ENCODE results near the gene PHKG2. TPM values are rescaled to one million over a fixed set of nuclear protein-coding genes. Genes with fewer than 3 reads are reported as not detected.

PHKG2 gene
- polyA plus RNA-seq, 10 donors: 8.3 to 15.3 (median 11.9) TPM

DNA sequence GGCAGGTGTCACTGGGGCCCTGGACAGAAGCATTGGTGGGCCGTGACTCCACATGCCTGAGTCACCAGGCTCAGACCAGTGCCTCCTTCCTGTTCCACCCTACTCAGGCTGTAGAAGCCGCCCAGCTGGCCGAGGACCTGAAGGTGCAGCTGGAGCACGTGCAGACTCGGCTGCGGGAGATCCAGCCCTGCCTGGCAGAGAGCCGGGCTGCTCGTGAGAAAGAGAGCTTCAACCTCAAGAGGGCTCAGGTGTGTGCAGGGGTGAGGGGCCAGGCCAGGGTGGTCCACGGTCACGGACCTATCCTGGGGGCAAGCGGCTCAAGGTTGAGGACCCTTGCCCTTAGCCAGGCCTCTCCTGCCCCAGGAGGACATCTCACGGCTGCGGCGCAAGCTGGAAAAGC lies 23.5 kb downstream of the PHKG2 start:
- DNase-seq: no peak

DNA sequence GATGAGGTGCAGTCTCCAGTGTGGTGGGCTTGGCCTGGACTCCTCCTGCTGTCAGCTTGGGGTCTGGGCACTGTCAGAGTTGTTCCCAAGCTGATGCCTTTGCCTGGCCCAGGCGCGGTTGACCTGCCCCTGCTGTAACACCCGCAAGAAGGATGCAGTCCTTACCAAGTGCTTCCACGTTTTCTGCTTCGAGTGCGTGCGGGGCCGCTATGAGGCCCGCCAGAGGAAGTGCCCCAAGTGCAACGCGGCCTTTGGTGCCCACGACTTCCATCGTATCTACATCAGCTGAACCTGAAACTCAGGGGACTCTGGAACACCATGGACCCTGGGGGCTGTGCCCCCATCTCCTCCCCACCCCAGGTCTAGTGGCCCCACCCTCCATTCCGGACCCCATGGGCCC lies 25.6 kb downstream of the PHKG2 start:
- DNase-seq: no peak

DNA sequence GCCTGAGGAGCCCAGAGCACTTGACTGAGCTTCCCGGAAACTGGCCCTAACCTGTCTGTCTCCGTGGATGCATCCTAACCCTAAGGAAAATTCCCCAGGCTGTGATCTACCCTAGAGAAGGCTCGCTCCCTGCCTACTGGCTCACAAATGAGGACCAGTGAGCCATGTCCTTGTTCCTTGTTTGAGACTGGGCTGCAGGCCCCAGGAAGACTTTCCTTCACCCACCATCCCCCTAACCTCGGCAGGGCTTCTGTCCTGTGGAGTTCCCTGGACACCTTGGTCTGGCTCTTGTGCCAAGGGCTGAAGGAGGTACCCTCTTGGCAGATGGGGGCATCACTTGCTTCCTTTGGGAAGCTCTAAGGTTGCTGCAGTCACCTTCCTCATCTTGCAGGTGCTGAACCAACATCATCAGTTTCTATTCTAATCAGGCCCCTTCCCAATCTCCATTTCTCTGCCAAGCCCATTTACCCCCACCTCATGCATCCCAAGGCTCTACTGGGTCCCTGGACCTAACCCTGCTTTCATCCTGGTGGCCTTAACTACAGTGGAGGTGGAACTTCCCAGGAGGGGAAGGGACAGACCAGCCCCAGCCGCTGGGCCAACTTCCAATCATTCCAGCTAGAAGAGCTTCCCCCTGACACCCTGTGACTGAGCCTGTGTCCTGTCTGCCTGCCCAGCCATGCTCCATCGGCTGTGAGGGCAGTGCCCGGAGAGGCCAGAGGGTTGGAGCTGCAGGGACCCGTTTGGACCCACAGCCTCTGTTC lies 26.3 kb downstream of the PHKG2 start:
- no peak for DNase-seq

DNA sequence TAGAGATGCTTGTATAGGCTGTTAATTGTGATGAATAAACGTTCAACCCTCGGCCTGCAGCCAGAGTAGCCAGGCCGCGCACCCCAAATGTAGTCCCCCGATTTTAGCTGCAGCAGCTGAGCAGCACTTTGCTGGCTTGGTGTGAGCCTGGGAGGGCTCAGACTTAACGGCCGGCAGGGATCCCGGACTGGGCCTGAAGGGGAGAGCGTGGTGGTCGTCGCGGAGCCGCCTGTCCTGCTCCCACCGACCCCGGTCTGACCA lies 26.8 kb downstream of the PHKG2 start:
- DNase-seq: no peak

DNA sequence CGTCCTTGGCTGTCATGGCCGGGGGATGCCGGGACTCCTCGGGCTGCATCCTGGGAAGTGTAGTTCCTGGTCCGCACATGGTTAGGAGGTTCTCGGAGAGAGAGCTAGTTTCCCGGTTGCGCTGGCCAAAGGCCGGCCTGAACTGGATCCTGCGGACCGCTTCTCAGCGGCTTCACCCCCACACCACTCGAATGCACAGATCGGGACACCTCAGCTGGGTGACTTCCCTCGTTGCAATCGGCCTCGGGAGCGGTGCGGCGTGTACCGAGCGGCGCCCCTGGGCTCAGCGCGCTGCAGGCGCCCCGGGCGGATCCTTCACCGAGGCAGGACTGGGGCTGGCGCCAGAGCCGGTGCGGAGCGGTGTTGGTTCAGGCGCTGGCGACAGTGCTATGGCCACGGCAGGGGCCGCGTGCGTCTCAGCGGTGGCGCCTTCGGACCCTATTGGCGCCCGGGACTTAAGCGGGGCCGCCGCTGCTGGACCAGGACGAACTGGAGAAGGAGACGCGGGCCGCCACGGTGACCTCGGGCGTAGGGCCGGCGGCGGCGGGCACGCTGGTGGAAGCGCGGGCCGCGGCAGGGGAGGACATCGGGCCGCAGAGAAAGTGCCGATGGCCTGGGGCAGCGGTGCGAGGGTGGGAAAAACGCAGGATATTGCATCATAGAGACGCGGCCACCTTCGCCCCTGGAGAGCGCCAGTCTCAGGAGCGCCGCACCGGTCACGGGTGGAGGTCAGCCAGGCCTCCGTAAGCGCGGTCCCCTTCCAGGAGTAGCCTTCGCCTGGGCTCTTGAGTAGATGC lies 27.4 kb downstream of the PHKG2 start:
- peak; percentile 84 to 96 (median 90) for DNase-seq

DNA sequence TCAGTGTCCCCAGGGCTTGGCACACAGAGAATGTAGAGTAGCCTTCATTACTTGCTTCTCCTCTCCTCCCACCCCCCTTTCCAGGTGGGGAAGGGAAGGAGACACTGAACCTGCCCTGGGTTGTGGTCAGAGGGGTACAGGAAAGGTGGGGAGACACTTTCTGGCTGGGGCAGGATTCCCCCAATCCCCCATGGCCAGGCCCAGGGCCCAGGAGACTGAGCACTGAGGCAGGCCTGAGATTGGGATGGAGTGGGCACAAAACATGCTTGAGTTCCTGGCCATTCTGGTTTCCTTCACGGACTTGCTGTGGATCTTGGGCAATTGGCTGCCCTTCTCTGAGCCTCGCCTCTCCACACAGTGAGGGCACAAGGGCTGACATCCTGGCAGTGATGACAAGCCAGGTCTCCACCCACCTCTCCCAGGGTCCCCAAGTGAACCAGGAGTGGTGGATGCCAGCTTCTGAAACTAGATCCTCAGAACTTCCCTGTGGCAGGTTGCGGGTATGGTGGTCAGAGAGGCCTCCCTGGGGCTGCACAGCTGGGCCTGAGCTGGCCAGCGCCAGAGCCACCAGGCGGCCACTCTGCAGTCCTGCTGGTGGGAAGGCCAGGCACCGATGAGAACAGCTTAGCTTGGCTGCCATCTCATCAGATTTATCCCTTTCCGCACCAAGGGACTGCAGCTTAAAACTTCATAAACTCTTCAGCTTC lies 29.5 kb downstream of the PHKG2 start:
- DNase-seq: no peak

DNA sequence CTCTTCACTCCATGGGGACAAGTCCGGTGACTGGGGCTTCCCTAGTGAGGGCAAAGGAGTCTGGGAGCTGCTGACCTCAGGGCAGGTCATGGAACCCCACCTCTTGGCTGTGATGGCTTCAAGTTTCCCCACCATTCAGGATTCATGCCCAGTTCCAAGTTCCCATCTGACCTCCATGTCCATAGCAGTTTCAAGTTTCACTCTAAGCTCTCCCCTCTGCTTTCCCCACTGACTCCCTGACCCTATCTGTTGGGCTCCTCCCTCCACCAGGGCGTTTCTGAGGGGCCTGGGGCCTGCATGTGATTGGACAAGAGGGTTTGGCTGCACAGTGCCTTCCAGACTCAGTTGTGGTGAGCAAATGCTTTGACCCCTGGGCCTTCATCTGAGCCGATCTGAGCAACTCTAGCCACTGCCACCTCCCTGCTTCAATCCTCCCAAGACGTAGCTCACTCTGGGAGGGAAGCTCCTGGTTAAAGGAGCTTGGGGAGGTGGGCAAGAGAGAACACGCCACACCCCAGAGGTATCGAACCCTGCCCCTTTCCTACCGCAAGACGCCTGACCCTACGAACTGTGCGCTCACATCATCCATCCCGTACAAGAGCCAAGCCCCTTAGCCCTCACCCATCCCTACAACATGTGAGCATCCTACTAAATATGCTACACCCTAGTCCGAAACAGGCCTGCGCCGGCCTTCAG lies 30.5 kb downstream of the PHKG2 start:
- no peak for DNase-seq

DNA sequence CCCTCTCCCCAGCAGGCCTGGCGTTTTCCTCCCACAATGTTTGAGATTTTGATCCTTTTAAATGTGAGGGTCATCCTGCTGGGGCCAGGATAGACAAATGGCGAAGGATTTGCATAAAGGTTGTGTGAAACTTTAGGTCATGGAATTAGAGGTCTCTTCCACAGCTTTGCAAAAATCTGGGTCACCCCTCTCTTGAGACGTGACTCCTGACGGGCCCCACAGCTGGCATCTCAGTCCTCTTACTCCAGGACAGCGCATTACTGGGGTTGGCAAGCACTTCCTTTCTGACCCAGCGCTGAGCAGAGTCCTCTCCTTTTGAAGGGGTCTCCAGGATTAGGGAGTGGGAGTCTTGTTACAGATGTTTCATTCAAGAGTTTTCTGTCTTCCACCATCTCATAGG lies 31.4 kb downstream of the PHKG2 start:
- no peak for DNase-seq

DNA sequence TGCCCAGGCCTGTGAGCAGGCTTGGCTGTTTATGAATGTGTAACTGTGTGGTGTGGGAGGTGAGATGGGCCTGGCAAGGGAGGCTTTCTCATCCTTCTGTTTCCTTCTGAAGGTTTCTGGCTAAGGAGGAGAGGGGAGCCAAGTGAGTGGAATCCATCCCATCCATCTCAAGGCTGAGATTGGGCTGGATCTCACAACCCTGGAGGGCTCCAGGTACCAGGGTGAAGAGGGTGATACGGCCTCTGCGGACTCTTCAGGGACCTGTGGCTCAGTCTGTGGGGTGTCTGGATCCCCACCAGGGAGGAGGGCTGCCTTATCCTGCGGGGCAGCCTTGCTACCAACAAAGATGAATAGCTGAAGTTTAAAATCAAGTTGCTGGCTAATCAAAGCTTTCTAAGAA lies 31.8 kb downstream of the PHKG2 start:
- DNase-seq: no peak

DNA sequence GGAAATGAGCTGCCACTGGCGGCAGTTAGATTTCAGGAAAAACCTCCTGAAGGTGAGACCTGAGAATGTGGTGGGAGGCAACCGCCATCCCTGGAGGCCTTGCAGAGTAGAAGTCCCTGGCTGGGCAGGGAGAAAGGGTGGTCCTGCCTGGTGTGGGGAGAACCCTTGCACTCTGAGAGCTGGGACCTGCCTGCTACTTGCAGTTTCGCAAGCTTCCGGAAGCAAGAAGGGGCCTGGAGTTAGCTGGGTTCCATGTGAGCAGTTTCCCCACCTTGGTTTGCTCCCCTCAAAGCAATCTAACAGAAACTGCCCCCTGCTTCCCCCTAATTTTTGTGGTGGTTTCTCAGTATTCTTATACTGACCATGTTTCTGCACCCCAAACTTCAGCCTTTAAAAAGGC lies 32.3 kb downstream of the PHKG2 start:
- DNase-seq: no peak

DNA sequence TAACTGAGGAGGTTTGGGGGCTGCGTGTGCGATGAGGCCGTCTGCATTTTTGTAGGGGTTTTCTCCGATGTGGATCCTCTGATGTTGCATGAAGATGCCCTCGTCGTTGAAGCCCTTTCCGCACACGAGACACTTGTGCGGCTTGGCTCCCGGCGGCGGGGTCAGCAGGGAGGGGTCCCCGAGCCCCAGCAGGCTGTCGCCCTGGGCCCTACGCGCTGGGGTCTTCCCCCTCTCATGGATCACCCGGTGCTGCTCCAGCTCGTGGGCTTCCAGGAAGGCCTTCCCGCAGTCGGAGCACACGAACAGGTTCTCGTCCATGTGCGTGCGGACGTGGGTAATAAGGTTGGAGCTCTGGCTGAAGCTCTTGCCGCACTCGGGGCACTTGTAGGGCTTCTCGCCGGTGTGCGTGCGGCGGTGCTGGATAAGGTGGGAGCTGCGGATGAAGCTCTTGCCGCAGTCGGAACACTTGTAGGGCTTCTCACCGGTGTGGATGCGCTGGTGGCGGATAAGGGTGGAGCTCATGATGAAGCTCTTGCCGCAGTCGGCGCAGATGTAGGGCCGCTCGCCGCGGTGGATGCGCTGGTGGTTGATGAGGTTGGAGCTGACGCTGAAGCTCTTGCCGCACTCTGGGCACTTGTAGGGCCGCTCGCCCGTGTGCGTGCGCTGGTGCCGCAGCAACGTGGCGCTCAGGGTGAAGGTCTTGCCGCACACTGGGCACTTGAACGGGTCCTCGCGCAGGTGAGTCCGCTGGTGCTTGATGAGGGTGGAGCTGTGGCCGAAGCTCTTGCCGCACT lies 34.5 kb downstream of the PHKG2 start:
- no peak for DNase-seq

DNA sequence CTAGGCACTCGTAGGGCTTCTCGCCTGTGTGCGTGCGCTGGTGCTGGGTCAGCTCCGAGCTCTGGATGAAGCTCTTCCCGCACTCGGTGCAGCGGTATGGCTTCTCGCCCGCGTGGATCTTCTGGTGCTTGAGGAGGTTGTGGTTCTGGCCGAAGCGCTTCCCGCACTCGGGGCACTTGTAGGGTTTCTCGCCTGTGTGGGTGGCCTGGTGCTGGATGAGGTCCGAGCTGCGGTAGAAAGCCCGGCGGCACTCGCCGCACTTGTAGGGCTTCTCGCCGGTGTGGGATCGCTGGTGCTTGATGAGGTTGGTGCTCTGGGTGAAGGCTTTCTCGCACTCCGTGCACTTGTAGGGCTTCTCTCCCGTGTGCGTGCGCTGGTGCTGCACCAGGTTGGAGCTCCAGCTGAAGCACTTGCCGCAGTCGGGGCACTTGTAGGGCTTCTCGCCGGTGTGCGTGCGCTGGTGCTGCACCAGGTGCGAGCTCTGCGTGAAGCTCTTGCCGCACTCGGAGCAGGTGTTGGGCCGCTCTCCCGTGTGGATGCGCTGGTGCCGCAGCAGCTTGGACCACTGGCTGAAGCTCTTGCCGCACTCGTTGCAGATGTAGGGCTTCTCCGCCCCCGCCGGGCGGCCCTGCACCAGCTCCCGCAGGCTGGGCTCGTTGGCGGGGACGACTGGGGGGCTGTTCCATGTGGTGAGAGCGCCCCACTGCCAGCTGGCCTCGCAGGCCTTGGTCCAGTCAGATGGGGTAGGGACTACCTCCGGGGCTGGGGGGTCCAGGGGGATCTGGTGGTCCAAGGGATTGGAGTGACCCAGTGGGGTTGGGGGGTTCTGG lies 35.3 kb downstream of the PHKG2 start:
- DNase-seq: no peak

DNA sequence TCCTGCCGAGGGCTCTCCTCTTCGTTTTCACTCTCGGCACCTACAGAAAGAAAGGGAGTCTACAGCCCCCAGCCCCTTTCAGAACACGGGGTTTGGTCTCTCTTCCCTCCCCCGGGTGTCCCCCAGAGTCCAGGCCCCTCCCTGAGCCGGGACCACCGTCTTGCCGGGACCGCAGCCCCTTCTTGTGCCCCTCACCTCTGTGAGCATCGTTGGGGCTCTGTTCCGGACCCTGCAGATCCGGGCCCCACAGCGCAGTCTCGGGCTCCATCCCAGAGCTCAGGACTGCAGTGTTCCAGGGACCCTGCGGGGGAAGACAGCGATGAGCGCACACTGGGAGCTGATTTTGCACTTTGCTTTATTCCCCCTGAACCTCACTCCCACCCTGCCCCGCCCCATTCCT lies 36.0 kb downstream of the PHKG2 start:
- no peak for DNase-seq

DNA sequence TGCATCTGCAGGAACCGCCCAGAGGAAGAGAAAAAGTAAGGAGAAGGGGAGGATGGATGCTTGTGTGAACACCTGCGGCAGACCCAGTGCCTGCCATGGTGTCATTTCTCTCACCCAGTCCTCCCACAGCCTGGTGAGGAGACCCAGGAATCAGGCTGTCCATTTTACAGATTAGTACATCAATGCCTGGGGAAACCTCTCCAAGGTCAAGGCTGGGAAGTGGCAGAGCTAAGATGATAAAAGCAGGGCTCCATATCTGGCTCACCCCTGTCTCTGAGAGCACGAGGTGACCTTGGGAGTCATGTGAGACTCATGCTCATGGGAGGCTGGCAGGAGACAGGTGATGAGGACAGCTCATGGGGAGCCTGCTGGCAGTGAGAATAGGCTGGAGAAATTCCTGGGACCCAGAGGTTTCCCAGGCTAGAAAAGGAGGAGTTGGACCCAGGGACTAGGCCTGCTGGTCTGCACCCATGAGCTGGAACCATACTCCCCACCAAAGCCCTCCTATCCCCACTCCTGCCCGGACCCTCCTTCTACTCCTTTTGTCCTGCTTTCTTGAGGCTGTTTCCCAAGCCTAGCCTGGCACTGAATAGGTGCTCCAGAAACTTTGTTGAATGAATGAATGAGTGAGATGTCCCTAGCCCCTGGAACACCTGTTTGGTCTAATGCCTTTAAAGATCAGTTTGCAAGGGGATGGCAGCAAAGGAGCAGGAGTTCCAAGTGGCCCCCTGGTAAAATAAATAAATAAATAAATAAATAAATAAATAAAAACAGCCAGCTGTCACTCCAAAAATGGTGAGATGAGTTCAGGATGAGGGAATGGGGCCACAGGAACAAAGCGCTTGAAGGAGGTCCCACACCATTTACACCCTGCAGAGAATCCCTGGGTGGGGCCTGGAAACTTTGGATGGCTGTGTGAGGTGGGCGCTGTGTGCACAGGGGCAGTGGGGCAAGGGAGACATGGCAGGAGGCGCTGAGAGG lies 37.2 kb downstream of the PHKG2 start:
- DNase-seq: no peak

DNA sequence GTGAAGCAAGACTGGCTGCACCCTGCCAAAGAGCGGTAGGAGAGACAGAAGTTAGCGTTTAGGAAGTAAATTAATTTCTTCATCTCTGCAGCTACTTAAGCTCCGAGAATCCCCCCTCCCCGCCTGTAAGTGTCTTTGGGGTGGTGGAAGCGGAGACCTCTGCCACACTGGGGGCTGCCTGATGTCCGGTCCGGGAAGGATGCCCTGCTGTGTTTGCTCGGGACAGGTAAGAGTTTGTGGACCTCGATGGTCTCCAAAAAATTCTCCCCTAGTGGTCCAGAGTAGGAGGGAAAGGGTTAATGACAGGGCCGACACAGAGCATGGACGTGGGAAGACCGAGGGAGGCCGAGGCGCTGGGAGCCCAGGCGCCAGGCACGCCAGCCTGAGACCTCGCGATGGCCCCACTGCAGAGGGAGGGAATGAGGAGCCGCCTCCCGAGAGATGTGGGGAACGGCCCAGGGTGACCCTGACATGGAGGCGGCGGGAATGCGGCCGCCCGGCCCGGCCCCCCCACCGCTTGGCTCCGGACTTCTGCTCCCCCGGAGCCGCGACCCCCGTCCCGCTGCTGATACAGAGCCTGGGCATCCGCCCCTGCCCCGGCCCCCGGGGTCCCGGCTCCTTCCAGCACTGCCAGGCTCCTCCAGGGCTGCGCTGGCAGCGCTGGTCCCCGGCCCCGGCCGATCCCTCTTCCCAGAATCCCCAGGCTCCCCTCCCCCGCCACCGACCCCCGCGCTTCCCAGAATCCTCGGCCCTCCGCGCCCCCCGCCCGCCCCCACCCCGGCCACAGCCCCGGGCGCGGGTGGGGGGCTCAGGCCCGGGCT lies 38.1 kb downstream of the PHKG2 start:
- DNase-seq: peak in 2 of 3 donors; percentile 42 to 76

DNA sequence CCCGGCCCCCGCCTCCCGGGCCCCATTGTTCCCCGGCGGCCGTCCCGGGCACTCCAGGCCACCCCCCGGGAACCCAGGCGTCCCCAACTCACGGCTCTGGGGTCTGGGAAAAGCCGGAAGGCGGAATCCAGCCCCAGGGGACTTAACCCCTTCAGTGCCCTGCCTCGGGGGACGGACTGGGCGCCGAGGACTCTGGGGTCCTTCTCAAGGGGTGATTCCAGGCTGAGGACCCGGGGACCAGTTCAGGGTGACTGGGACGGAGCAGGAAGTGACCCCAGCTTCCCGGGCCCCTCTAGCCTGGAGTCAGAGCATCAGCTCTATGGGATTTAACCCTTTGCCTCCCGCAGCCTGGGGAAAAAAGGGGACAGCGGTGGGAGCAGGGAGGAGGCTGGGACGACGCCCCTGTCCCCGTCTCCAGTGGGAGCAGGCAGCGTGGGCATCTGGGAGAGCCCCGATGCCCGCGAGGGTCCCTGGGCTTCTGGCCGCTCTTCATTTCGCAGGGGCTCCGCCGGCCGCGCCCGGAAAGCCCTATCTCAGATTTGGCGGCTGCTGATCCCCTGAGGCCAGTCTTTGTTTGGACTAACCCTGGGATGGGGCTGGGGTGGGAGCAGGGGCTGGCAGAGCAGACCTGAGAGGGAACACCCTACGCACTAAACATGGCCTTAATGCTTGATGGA lies 38.8 kb downstream of the PHKG2 start, which contains the start of gene ZNF629:
TSS of gene ZNF629 (minus strand) at position 270 of the 677 bp plus-strand sequence. CDS start 2,723 bp downstream, outside the sequence.
- peak; percentile 77 to 93 (median 85) for DNase-seq

DNA sequence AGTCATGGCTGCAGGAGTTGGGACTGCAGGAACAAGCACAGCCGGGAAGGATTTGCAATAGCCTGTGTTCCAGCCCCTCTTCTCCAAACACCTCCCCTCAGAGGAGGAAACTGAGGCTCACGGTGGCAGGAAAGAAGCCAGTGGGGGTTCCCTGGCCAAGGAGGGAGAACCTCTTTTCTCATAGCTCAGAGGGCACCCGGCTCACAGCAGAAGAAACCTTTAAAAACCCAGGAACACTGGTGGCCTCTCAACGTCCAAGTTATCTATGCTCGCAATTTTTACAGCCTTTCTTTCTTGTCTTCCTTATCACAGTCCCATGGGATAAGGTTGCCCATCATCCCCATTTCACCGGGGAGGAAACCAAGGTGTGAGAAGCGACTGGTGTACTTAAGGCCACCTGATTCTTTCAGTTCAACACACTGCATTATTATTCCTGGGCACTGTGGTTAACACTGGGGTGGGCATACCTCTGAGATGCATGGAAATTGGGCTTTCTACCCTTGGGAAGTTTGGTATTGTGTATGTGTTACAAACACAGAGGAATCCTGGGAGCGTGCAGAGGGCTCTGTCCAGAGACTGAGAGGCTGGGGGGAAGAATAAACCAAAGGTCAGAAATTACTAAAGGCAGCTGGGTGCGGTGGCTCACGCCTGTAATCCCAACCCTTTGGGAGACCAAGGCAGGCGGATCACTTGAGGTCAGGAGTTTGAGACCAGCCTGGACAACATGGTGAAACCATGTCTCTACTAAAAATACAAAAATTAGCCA lies 39.6 kb downstream of the PHKG2 start:
- DNase-seq: no peak
